Activated CD4-positive, alpha-beta T cell treated with anti-CD3 and anti-CD28 coated beads, Interleukin-2, Interleukin-4, amounts not matched to agents 100 ng/mL and 50 ng/mL, durations not matched to agents 16 hours and 8 hours (primary cell): Measurements from ENCODE around the gene CARTPT.

Experiments
- DNase-seq: peaks from one replicate; pipeline ENCODE4 v3.0.0-alpha.2; 2020; ENCODE audit warnings: low spot score

Gene CARTPT

DNA sequence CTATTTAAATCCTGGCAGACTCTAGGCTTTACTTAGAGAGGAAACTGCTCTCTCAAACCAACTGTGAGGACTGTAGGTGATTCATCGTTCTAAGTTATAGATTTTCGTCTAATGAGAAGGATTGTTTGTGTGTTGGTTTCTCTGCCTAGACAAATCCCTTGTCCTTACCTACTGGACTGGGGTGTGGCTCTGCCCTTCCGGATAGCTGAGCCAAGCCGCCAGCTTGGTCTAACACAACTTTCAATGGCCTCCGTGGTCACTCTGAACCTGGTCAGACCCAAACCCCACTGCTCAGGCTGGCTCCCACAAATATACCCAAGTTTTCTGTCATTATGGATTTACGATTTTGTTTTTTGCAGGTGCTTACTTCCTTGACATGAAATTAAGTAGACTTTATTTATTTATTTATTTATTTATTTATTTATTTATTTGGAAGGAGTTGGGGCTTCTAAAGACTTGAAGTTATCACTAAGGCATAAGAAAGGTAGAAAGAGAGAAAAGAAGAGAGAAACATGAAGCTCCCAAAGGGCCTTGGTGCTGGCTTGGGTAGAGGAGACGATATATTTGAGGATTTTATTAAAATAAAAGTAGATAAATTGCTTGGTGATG, 19.0 kb downstream of the CARTPT start:
- no peak for DNase-seq

GRCh38 chr5:71738662-71739361, 19.7 kb downstream of the CARTPT start:
- peak; percentile 23 for DNase-seq

DNA sequence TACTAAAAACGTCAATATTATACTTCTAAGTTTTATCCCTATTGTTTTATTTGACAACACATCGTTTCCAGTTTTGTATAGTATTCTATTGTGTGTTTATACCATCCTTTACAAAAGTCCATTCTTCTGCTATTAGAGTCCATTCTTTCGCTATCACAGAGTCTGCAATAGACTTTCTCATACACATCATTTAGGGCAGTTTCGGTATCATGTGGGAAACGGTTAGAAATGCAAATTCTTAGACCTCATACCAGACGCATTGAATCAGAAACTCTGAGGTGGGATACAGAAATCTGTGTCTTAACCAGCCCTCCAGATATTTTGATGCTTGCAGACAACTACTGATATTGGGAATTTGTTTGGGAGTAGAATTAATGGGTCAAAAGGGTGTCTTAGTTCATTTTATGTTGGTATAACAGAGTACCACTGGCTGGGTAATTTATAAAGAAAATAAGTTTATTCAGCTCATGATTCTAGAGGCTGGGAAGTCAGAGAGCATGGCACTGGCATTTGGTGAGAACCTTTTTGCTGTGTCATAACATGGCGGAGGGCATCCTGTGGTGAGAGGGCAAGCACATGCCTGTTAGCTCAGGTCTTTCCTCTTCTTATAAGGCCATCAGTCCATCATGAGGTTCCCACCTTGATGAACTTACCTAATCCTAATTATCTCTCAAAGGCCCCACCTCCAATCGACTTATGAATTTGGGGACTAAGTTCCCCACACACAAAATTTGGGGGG, 21.1 kb downstream of the CARTPT start:
- peak; percentile 45 for DNase-seq

DNA sequence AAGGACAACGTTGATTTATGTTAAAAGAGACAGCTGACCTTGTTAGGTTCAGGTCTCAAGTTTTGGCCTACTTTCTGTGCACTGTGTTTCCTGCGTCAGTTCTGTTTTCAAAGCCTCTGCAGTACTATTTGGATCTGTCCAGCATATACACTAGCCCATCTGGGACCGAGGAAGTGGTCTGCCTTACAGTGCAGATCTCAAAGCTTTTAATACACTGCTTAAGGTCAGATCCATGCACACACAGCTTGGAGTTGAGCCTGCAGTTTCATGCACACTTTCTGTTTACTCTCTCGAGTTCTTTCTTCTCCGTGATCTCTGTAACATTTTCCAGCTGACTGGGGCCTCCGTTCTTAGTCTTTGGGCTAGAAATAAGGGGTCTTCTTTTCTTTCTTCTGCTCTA, 24.1 kb downstream of the CARTPT start:
- no peak for DNase-seq

- no peak for DNase-seq
These were observed 25.1 kb downstream of the CARTPT start for GRCh38 chr5:71744009-71744790.

DNA sequence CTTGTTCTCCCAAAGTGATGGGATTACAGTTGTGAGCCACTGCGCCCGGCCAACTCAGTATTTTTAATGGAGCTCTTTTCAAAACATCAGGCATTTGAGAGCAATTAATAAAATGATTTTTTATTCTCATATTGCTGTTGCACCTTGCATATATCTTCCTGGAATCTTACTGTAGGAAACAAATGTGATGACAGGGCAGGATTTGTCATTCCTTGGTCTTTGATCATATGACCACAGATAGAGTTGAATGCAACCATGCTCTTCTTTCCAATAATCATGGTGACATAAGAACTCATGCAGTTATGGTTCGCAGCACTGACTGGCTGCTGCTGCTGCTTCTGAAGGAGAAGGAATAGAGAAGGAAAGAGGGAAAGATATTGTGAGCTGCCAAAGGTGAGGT, 28.1 kb downstream of the CARTPT start:
- DNase-seq, result no peak

GRCh38 chr5:71748360-71748759, 29.3 kb downstream of the CARTPT start:
- DNase-seq, result no peak

- no peak for DNase-seq
These were observed 32.3 kb downstream of the CARTPT start for GRCh38 chr5:71751422-71751821.

- DNase-seq, result no peak
These were observed 33.5 kb downstream of the CARTPT start for GRCh38 chr5:71752441-71753190.

DNA sequence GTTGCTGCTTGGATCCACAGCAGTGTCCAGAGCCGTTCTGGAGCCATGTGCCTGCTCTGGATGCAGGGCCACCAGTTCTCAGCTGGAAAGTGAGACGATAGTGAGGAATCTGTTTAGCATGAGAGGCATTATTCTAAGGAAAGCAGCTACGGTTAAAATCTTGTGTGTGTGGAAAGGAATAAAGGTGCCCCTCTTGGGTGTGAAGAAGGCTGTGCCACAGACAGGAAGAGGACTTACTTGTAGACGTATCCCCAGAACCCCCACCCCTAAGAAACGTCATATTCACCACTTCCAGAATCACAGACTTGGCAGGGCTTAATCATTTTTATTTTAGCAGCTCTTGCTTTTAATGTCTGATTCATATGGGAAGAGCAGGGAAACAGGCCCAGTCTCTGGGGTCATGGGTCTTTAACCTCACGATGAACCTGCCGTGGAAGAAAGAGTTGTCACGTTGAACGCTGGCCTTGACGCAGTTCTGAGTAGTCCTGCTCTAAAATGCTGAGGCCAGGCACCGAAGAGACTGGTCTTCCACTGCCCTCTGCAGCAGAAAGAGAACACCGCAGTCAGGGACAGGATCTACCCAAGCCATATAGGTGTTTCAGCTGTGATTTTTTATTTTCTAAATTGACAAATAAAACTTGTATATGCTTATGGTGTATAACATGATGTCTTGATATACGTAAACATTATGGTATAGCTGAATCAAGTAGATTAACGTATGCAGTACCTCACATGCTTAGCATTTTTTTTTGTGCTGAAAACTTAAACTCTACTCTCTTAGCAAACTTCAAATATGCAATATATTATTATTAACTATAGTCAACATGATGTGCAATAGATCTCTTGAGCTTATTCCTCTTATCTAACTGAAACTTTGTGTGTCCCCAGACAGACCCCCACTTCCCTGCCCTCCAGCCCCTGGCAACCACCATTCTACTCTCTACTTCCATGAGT, 38.8 kb downstream of the CARTPT start:
- DNase-seq, result peak; percentile 47

DNA sequence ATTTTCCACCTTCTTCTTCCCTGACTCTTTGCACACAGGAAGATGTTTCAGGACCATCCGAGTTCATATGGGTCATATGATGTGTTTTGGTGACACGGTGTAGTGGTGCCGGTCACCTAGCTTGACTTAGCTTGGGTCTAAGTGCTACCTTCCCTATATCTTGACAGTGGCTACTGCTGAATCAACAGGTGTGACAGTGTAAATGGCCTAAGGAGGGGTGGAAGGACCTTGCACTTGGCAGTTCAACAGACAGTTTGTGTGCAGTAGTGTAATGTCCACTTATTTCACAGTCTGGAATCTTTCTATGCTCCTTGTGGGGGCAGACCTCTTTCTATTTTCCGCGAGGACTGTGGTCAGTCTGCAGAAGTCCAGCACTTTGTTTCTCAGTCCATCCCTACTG, 43.8 kb downstream of the CARTPT start:
- no peak for DNase-seq

GRCh38 chr5:71767661-71768060, 48.6 kb downstream of the CARTPT start:
- DNase-seq, result no peak

GRCh38 chr5:71769287-71769686, 50.2 kb downstream of the CARTPT start:
- DNase-seq, result no peak

DNA sequence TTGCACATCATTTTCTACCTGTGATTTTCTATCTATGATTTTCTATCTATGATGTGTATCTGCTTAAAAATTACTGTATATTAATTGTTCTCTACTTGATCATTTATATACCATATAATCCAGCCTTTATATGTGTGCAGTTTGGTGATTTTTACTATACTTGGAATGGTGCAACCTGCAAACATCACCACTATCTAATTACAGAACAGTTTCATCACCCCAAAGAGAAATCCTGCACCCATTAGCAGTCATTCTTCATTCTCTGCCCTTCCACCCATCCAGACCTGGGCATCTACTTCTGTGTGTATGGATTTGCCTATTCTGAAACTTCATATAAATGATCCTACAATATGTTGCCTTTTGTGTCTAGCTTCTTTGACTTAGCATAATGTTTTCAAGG, 51.3 kb downstream of the CARTPT start:
- DNase-seq, result no peak
